Measurements from ENCODE around the gene PUS7L. TPM values are rescaled to one million over a fixed set of nuclear protein-coding genes. Genes with fewer than 3 reads are reported as not detected.

Gene PUS7L, protein sequence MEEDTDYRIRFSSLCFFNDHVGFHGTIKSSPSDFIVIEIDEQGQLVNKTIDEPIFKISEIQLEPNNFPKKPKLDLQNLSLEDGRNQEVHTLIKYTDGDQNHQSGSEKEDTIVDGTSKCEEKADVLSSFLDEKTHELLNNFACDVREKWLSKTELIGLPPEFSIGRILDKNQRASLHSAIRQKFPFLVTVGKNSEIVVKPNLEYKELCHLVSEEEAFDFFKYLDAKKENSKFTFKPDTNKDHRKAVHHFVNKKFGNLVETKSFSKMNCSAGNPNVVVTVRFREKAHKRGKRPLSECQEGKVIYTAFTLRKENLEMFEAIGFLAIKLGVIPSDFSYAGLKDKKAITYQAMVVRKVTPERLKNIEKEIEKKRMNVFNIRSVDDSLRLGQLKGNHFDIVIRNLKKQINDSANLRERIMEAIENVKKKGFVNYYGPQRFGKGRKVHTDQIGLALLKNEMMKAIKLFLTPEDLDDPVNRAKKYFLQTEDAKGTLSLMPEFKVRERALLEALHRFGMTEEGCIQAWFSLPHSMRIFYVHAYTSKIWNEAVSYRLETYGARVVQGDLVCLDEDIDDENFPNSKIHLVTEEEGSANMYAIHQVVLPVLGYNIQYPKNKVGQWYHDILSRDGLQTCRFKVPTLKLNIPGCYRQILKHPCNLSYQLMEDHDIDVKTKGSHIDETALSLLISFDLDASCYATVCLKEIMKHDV
- 4.7 and 7.2 TPM in 2 replicates for total RNA-seq

GRCh38 chr12:43758728-43759563, at the start of gene PUS7L, which contains the start of gene IRAK4:
Gene PUS7L, minus strand, starts transcription at chr12:43758790. Its CDS starts 3,545 bp downstream, at chr12:43755245.
Gene IRAK4, plus strand, starts transcription at chr12:43758951. Its CDS starts 9,161 bp downstream, at chr12:43768112.

GRCh38 chr12:43805860-43806736, 47.5 kb upstream of the PUS7L start, which contains the start of gene TWF1:
Gene TWF1, minus strand, starts transcription at chr12:43806317. Its CDS starts 72 bp downstream, at chr12:43806245.

Other genes with a start within 250 kb of the PUS7L start
- not detected in 2 replicates for gene ADAMTS20, start 206.6 kb downstream of the PUS7L start, total RNA-seq
- gene IRAK4, start 161 bp upstream of the PUS7L start, total RNA-seq, result 7.3 and 11.5 TPM in 2 replicates
- gene TWF1, start 47.5 kb upstream of the PUS7L start, total RNA-seq, result 69.2 and 83.8 TPM in 2 replicates
- gene TMEM117, start 77.3 kb upstream of the PUS7L start, total RNA-seq, result 4.4 and 8.0 TPM in 2 replicates